Activated CD8-positive, alpha-beta memory T cell treated with anti-CD3 and anti-CD28 coated beads, Interleukin-2, amount 50 U/mL, for 48 hours (primary cell): ENCODE results near the gene RYR1.
"Not testable (repeated sequence)": the region's sequence is repeated elsewhere in the genome, so short reads cannot be mapped to it uniquely, and the experiment has no call there.

Experiments
- DNase-seq: peaks from one replicate; pipeline ENCODE4 v3.0.0-alpha.2; 2020

The RYR1 gene

DNA sequence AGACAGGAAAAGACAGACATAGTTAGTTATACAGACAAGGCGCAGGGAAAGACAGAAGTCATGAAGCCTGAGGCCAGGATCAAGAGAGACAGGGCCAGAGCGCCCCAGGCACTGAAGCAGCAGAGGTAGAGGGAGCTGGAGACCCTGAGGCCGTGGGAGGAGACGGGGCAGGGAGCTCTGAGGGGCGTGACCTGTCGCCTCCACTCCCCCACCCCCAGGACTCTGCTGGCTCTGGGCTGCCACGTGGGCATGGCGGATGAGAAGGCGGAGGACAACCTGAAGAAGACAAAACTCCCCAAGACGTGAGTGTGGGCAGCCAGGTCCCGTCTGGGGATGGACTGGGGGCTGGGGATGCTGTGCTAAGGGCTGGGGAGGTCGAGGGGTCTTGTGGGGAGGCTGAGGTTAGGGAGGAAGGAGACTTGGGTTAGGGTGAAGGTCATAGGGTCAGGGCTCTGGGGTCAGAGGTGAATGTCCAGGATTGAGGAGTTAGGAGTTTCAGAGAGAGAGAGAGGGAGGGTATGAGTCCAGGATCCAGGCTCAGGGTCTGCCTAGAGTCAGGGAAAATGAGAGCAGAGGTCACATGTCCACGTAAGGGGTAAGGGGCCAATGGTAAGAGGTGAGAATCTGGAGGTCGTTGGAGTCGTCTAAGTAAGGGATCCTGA lies 31.1 kb downstream of the RYR1 start:
- DNase-seq = no peak

- no peak for DNase-seq
These were observed 32.6 kb downstream of the RYR1 start for GRCh38 chr19:38466050-38466449.

GRCh38 chr19:38467541-38468525 lies 34.3 kb downstream of the RYR1 start:
- no peak for DNase-seq

GRCh38 chr19:38469151-38469550 lies 35.7 kb downstream of the RYR1 start:
- no peak for DNase-seq

GRCh38 chr19:38470788-38471480 lies 37.4 kb downstream of the RYR1 start:
- no peak for DNase-seq

GRCh38 chr19:38472725-38473124 lies 39.2 kb downstream of the RYR1 start:
- DNase-seq = not testable (repeated sequence)

DNA sequence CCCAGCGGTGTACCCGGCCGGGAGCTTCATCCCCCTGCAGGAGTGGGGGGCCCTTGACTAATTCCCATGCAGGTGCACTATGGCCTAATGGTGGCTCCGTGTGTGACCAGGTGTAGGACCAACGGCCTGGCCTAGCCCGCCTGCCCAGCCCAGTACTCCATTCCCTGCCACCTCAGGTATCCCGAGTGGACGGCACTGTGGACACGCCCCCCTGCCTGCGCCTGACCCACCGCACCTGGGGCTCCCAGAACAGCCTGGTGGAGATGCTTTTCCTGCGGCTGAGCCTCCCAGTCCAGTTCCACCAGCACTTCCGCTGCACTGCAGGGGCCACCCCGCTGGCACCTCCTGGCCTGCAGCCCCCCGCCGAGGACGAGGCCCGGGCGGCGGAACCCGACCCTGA lies 39.7 kb downstream of the RYR1 start:
- no peak for DNase-seq

DNA sequence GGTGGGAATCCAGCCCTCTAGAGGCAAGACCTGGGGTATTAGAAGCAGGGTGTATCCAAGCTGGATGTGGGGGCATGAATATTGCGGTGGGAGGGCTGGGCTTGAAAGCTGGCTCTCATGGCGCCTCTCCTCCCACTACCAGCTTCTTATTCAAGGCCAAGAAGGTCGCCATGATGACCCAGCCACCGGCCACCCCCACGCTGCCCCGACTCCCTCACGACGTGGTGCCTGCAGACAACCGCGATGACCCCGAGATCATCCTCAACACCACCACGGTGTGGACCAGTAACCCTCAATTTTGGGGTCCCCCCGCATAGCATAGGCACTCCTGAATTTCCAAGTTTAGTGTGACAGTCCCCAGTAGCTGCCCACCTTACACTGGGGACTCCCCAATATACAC lies 41.7 kb downstream of the RYR1 start:
- no peak for DNase-seq

DNA sequence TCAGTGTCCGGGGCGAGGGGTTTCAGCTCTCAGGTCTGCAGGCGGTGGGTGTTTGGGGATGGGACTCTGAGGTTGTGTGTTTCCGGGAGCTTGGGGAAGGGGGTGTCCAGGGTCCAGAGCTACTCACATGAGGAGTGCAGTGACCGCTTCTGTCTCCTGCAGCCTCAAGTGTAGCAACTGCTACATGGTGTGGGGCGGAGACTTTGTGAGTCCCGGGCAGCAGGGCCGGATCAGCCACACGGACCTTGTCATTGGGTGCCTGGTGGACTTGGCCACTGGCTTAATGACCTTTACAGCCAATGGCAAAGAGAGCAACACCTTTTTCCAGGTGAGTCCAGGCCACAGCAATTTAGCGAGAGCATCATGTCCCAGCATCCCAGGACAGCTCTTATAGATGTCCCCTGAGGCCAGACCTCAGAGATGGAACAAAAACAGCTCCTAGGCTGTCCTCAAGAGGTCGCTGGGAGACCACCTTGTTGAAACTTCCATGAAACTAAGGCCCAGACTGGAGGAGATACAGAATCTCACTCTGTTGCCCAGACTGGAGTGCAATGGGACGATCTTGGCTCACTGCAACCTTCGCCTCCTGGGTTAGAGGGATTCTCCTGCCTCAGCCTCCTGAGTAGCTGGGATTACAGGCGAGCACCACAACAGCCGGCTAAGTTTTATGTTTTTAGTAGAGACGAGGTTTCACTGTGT lies 44.9 kb downstream of the RYR1 start:
- DNase-seq = no peak

- no peak for DNase-seq
These were observed 49.0 kb downstream of the RYR1 start for GRCh38 chr19:38482496-38482895.

DNA sequence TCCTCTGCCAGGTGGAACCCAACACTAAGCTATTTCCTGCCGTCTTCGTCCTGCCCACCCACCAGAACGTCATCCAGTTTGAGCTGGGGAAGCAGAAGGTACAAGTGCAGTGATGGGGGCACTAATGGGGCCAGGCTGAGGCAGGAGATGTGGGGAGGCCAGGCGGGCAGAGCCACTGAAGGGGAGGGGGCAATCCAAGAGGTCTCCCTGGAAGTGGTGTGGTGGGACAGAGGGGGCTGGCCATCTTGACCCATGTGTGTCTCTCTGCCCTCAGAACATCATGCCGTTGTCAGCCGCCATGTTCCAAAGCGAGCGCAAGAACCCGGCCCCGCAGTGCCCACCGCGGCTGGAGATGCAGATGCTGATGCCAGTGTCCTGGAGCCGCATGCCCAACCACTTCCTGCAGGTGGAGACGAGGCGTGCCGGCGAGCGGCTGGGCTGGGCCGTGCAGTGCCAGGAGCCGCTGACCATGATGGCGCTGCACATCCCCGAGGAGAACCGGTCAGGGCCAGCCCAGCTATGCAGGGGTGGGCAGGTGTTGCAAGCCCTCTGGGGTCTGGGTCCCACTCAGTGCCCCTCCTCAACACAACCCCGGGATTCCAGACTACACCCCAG lies 49.6 kb downstream of the RYR1 start:
- no peak for DNase-seq

- DNase-seq = no peak
These were observed 51.3 kb downstream of the RYR1 start for GRCh38 chr19:38484747-38485146.

- DNase-seq = no peak
These were observed 52.2 kb downstream of the RYR1 start for GRCh38 chr19:38485541-38486285.

DNA sequence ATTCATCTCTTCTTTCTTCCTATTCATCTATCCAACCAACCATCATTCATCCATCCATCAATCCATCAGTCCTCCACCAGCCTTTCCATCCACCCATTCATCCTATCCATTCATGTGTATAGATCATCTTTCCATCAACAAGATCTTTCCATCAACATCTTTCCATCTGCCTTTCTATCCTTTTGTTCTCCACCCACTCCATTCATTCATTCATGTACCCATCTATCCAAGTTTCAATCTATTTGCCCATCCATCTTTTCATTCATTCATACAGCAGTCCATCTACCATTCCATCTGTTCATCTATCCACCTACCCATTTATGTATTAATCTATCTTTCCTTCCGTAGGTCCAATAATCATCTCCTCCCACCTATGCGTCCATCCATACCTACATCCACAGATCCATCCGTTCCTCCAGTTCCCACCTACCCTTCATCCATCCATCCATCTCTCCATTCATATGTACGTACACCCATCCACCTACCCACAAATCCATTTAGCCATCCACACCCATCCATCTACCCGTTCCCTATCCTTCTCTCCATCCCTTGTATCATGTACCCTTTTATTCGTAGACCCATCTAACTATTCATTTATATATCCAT lies 53.3 kb downstream of the RYR1 start:
- DNase-seq = no peak

GRCh38 chr19:38488096-38488495 lies 54.6 kb downstream of the RYR1 start:
- no peak for DNase-seq

DNA sequence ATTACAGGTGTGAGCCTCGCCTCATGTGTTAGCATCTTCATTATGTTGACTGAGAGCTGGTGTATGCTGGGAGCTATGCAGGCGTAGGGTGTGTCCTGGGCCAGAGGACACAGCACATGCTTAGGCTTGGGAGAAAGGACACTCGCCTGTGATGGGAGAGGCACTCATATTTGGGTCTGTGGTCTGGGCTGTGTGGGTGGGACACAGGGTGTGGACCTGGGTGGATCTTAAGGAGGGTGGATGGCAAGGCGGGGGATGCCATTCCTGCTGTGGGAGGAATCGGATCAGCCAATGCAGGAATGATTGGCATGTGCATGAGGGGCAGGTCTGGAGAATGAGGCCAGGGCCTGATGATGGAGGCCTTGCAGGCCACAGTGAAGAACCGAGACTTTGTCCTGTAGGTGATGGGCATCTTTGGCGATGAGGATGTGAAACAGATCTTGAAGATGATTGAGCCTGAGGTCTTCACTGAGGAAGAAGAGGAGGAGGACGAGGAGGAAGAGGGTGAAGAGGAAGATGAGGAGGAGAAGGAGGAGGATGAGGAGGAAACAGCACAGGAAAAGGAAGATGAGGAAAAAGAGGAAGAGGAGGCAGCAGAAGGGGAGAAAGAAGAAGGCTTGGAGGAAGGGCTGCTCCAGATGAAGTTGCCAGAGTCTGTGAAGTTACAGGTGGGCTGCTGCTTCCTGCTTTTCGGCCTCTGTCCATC lies 55.4 kb downstream of the RYR1 start:
- DNase-seq = no peak

GRCh38 chr19:38490861-38491260 lies 57.4 kb downstream of the RYR1 start:
- no peak for DNase-seq

GRCh38 chr19:38492181-38492813 lies 58.8 kb downstream of the RYR1 start:
- DNase-seq = no peak

GRCh38 chr19:38494379-38494778 lies 60.9 kb downstream of the RYR1 start:
- no peak for DNase-seq

GRCh38 chr19:38495375-38495774 lies 61.9 kb downstream of the RYR1 start:
- not testable (repeated sequence) for DNase-seq
